ENCODE results near the gene GLB1L2.

Gene GLB1L2

DNA sequence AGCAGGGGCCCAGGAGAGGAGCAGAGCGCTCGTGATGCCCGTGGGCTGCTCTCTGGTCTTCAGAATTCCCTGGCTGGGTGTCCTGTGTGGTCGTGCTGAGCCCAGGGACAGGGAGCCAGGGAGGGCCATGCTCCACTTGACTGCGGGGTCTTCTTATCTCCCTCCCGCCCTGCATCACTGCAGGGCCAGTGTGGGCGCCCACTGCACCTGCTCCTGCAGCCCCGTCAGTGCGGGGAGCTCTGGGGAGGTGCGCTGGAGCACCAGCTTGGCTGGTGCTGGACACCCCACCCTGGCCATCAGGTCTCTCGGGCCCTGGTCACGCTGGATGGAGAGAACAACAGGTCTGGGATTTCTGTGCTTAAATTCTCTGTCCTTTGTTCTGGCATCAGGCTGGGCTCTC lies 48.4 kb downstream of the GLB1L2 start:
- TF ChIP-seq SIN3A (IDR thresholded peaks at IDR 0.05; ENCODE audit: borderline replicate concordance, insufficient read depth, low read length) (no peak), FOXP2 (optimal IDR thresholded peaks at IDR 0.05; ENCODE audit: borderline replicate concordance, extremely low read depth, extremely low read length, insufficient read depth) (no peak)

GRCh38 chr11:134380785-134381184 lies 49.0 kb downstream of the GLB1L2 start:
- TF ChIP-seq SIN3A (IDR thresholded peaks at IDR 0.05; ENCODE audit: borderline replicate concordance, insufficient read depth, low read length) (no peak), POLR2AphosphoS5 (IDR thresholded peaks at IDR 0.05; ENCODE audit: low read depth, low read length) (no peak), TAF1 (IDR thresholded peaks at IDR 0.05; ENCODE audit: borderline replicate concordance, insufficient read depth, low read length) (no peak), FOXP2 (optimal IDR thresholded peaks at IDR 0.05; ENCODE audit: borderline replicate concordance, extremely low read depth, extremely low read length, insufficient read depth) (no peak)
- TF ChIP-seq, protein P1, sequence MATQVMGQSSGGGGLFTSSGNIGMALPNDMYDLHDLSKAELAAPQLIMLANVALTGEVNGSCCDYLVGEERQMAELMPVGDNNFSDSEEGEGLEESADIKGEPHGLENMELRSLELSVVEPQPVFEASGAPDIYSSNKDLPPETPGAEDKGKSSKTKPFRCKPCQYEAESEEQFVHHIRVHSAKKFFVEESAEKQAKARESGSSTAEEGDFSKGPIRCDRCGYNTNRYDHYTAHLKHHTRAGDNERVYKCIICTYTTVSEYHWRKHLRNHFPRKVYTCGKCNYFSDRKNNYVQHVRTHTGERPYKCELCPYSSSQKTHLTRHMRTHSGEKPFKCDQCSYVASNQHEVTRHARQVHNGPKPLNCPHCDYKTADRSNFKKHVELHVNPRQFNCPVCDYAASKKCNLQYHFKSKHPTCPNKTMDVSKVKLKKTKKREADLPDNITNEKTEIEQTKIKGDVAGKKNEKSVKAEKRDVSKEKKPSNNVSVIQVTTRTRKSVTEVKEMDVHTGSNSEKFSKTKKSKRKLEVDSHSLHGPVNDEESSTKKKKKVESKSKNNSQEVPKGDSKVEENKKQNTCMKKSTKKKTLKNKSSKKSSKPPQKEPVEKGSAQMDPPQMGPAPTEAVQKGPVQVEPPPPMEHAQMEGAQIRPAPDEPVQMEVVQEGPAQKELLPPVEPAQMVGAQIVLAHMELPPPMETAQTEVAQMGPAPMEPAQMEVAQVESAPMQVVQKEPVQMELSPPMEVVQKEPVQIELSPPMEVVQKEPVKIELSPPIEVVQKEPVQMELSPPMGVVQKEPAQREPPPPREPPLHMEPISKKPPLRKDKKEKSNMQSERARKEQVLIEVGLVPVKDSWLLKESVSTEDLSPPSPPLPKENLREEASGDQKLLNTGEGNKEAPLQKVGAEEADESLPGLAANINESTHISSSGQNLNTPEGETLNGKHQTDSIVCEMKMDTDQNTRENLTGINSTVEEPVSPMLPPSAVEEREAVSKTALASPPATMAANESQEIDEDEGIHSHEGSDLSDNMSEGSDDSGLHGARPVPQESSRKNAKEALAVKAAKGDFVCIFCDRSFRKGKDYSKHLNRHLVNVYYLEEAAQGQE (IDR thresholded peaks at IDR 0.05; ENCODE audit: insufficient read depth in 1 of 2, low read depth in 2 of 2, low read length in 2 of 2) = no peak

GRCh38 chr11:134382257-134382656 lies 50.5 kb downstream of the GLB1L2 start:
- TF ChIP-seq FOXP2 (optimal IDR thresholded peaks at IDR 0.05; ENCODE audit: borderline replicate concordance, extremely low read depth, extremely low read length, insufficient read depth) = no peak
- TF ChIP-seq POLR2AphosphoS5 (IDR thresholded peaks at IDR 0.05; ENCODE audit: low read depth, low read length) = no peak
- TF ChIP-seq TAF1 (IDR thresholded peaks at IDR 0.05; ENCODE audit: borderline replicate concordance, insufficient read depth, low read length) = no peak
- TF ChIP-seq, protein P1 (IDR thresholded peaks at IDR 0.05; ENCODE audit: insufficient read depth in 1 of 2, low read depth in 2 of 2, low read length in 2 of 2) = no peak
- TF ChIP-seq SIN3A (IDR thresholded peaks at IDR 0.05; ENCODE audit: borderline replicate concordance, insufficient read depth, low read length) = no peak

DNA sequence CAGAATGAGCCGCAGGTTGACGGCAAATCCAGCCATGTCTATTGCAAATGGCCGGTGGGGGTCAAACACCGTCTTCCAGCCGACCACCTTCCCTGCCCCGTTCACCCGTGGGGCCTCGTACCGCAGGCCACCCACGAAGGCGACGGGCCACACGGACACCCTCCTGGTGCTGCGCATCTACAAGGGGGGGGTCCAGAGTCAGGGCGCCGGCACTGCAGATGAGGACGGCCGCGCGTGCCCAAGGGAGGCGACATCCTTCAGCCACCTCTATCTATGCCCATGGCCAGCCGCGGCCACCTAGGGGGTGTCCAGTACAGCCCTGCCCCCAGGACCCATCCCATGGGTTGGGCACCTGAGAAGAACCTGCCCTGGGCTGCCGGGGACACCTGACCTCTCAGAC lies 51.0 kb downstream of the GLB1L2 start:
- TF ChIP-seq, protein P1 (IDR thresholded peaks at IDR 0.05; ENCODE audit: insufficient read depth in 1 of 2, low read depth in 2 of 2, low read length in 2 of 2) = no peak
- TF ChIP-seq FOXP2 (optimal IDR thresholded peaks at IDR 0.05; ENCODE audit: borderline replicate concordance, extremely low read depth, extremely low read length, insufficient read depth) (no peak), TAF1 (IDR thresholded peaks at IDR 0.05; ENCODE audit: borderline replicate concordance, insufficient read depth, low read length) (no peak), POLR2AphosphoS5 (IDR thresholded peaks at IDR 0.05; ENCODE audit: low read depth, low read length) (no peak), SIN3A (IDR thresholded peaks at IDR 0.05; ENCODE audit: borderline replicate concordance, insufficient read depth, low read length) (no peak)

GRCh38 chr11:134383576-134384221 lies 51.9 kb downstream of the GLB1L2 start:
- TF ChIP-seq SIN3A (IDR thresholded peaks at IDR 0.05; ENCODE audit: borderline replicate concordance, insufficient read depth, low read length) = no peak
- no peak for TF ChIP-seq POLR2AphosphoS5 (IDR thresholded peaks at IDR 0.05; ENCODE audit: low read depth, low read length)
- TF ChIP-seq FOXP2 (optimal IDR thresholded peaks at IDR 0.05; ENCODE audit: borderline replicate concordance, extremely low read depth, extremely low read length, insufficient read depth) = no peak
- TF ChIP-seq, protein P1 (IDR thresholded peaks at IDR 0.05; ENCODE audit: insufficient read depth in 1 of 2, low read depth in 2 of 2, low read length in 2 of 2) = no peak
- no peak for TF ChIP-seq TAF1 (IDR thresholded peaks at IDR 0.05; ENCODE audit: borderline replicate concordance, insufficient read depth, low read length)

Data from PFSK-1 (cell line).